GM23338 (cell line): ENCODE measurements around the gene EFNB2. TPM values are rescaled to one million over a fixed set of nuclear protein-coding genes. Genes with fewer than 3 reads are reported as not detected.

Experiments
- ATAC-seq: fragments of 200-7000 bp; cut with Tn5 transposase; 3 replicates; pipeline ENCODE4 v1.9.1; 2020
- DNase-seq: peaks from one replicate; pipeline ENCODE4 v3.0.0-alpha.2; 2015; ENCODE audit warnings: low spot score
- H2AFZ ChIP-seq: fragments of 200-600 bp; sonication (generic); 2 replicates; pipeline ENCODE4 v1.8.0; 2016; ENCODE audit warnings: antibody characterized with exemption, mild to moderate bottlenecking, moderate library complexity
- H3F3A ChIP-seq: fragments of 200-600 bp; sonication (generic); replicated peaks from 2 replicates; pipeline ENCODE4 v1.8.0; 2017; ENCODE audit warnings: antibody characterized with exemption, mixed run types, low read depth
- H3K27ac ChIP-seq: fragments of 200-600 bp; sonication (generic); 2 replicates; pipeline ENCODE4 v1.6.1; 2016; ENCODE audit warnings: low read depth
- H3K27me3 ChIP-seq: fragments of 200-600 bp; sonication (generic); 2 replicates; pipeline ENCODE4 v1.8.0; 2016; ENCODE audit warnings: mild to moderate bottlenecking, mixed run types, moderate library complexity; ENCODE audit not compliant: insufficient read depth
- H3K36me3 ChIP-seq: fragments of 200-600 bp; sonication (generic); 2 replicates; pipeline ENCODE4 v1.8.0; 2016; ENCODE audit warnings: mild to moderate bottlenecking; ENCODE audit not compliant: insufficient read depth
- H3K4me1 ChIP-seq: fragments of 200-600 bp; sonication (generic); 2 replicates; pipeline ENCODE4 v1.8.0; 2016; ENCODE audit warnings: mild to moderate bottlenecking, moderate library complexity; ENCODE audit not compliant: insufficient read depth
- H3K4me2 ChIP-seq: fragments of 200-600 bp; sonication (generic); 2 replicates; pipeline ENCODE4 v1.7.1; 2017; ENCODE audit warnings: mixed run types
- H3K4me3 ChIP-seq: fragments of 200-600 bp; sonication (generic); 2 replicates; pipeline ENCODE4 v1.6.1; 2016; ENCODE audit warnings: mixed run types
- H3K79me2 ChIP-seq: fragments of 200-600 bp; sonication (generic); replicated peaks from 2 replicates; pipeline ENCODE4 v1.8.0; 2017; ENCODE audit warnings: mild to moderate bottlenecking; ENCODE audit not compliant: insufficient read depth
- H3K9me2 ChIP-seq: fragments of 200-600 bp; sonication (generic); 2 replicates; pipeline ENCODE4 v1.8.0; 2017; ENCODE audit not compliant: insufficient read depth
- H4K20me1 ChIP-seq: fragments of 200-600 bp; sonication (generic); replicated peaks from 2 replicates; pipeline ENCODE4 v1.8.0; 2017; ENCODE audit warnings: mild to moderate bottlenecking; ENCODE audit not compliant: insufficient read depth
- H3K27ac Mint-ChIP-seq: 2 replicates; pipeline ENCODE4 v1.8.0; 2020; ENCODE audit warnings: inconsistent platforms, mild to moderate bottlenecking, moderate library complexity, mixed read lengths
- H3K27me3 Mint-ChIP-seq: 3 replicates; pipeline ENCODE4 v1.8.0; 2022; ENCODE audit warnings: low read depth, mild to moderate bottlenecking, moderate library complexity, mixed read lengths, inconsistent platforms; ENCODE audit not compliant: insufficient read depth, poor library complexity
- H3K36me3 Mint-ChIP-seq: 3 replicates; pipeline ENCODE4 v1.8.0; 2021; ENCODE audit warnings: low read depth, mild to moderate bottlenecking, inconsistent platforms, moderate library complexity, mixed read lengths
- H3K4me1 Mint-ChIP-seq: 3 replicates; pipeline ENCODE4 v1.8.0; 2020; ENCODE audit warnings: mild to moderate bottlenecking, inconsistent platforms, mixed read lengths
- H3K4me3 Mint-ChIP-seq: 3 replicates; pipeline ENCODE4 v1.8.0; 2021; ENCODE audit warnings: moderate library complexity, mild to moderate bottlenecking, inconsistent platforms, mixed read lengths
- H3K9me3 Mint-ChIP-seq: 3 replicates; pipeline ENCODE4 v1.8.0; 2020; ENCODE audit warnings: moderate library complexity, mild to moderate bottlenecking, inconsistent platforms, mixed read lengths
- CREB1 ChIP-seq: fragments of 250-450 bp; sonication (Bioruptor Pico); IDR thresholded peaks from 2 replicates; pipeline ENCODE4 v1.5.0; 2020; ENCODE audit warnings: low read depth, mild to moderate bottlenecking, moderate library complexity
- EZH2 ChIP-seq: fragments of 200-600 bp; sonication (generic); IDR thresholded peaks from one replicate; pipeline ENCODE4 v1.8.0; 2017; ENCODE audit warnings: antibody characterized with exemption, mild to moderate bottlenecking, low read depth; ENCODE audit not compliant: unreplicated experiment
- EZH2phosphoT487 ChIP-seq: fragments of 200-600 bp; sonication (generic); IDR thresholded peaks from one replicate; pipeline ENCODE4 v1.8.1; 2018; ENCODE audit warnings: antibody characterized with exemption; ENCODE audit not compliant: unreplicated experiment
- JUNB ChIP-seq: IDR thresholded peaks from one replicate; pipeline ENCODE4 v1.6.1; 2016; ENCODE audit warnings: antibody characterized with exemption; ENCODE audit not compliant: unreplicated experiment
- NANOG ChIP-seq: IDR thresholded peaks from 2 replicates; pipeline ENCODE4 v1.6.1; 2016; ENCODE audit warnings: antibody characterized with exemption, borderline replicate concordance
- POLR2AphosphoS5 ChIP-seq: IDR thresholded peaks from 2 replicates; pipeline ENCODE4 v1.6.1; 2016; ENCODE audit warnings: antibody characterized with exemption, low read depth
- STAT1 ChIP-seq: IDR thresholded peaks from one replicate; pipeline ENCODE4 v1.6.1; 2016; ENCODE audit warnings: antibody characterized with exemption; ENCODE audit not compliant: unreplicated experiment
- ZNF114 ChIP-seq: fragments of 250-450 bp; sonication (Bioruptor Pico); IDR thresholded peaks from 2 replicates; pipeline ENCODE4 v1.5.0; 2020; ENCODE audit warnings: mild to moderate bottlenecking, moderate library complexity
- ZNF331 ChIP-seq: fragments of 250-450 bp; sonication (Bioruptor Pico); IDR thresholded peaks from 2 replicates; pipeline ENCODE4 v1.5.0; 2020; ENCODE audit warnings: low read depth, mild to moderate bottlenecking, moderate library complexity
- polyA plus RNA-seq: library from polyadenylated mRNA; unstranded; fragments of >200 nt; fragmentation: Nextera tagmentation; extraction: Ambion mirVana; gene quantifications from 2 replicates; pipeline ENCODE4 v1.2.1, GENCODE V29; 2016
- total RNA-seq: library from RNA; depleted of rRNA; stranded (reverse); fragments of >200 nt; shearing (Covaris generic); gene quantifications from 2 replicates; pipeline ENCODE4 v1.2.3, GENCODE V29; 2014
- TF ChIP-seq, protein P1 (sequence below): fragments of 250-450 bp; sonication (Bioruptor Pico); IDR thresholded peaks from 2 replicates; pipeline ENCODE4 v1.5.0; 2020; ENCODE audit warnings: mild to moderate bottlenecking, moderate library complexity
- TF ChIP-seq, protein P2 (sequence below): IDR thresholded peaks from one replicate; pipeline ENCODE4 v1.6.1; 2018; ENCODE audit warnings: antibody characterized with exemption; ENCODE audit not compliant: unreplicated experiment

EFNB2 gene
- total and polyA plus RNA-seq, 2 experiments from 2014 or later: 5.7 to 10.9 TPM

DNA sequence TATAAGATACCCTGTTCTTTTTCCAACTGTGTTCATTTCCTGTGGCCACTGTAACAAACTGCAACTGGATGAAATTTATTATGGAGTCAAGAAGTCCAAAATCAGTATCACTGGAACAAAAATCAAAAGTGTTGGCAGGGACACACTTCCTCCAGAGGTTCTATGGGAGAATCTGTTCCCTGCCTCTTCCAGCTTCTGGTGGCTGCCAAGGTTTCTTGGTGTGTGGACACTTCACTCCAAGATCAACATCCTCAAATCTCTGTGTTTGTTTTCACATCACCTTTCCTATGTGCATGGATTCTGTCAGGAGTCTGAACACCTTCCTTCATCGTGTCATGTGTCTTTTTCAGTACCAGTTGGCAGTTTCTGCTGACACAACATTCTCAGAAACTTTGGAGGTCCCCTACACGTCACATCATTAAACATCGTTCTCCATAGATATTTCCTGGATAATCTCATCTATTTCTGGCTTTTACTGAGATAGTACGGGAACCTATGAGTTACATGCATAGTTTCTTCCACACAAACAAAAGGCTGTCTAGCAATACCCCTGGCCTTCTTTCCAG, 15.2 kb upstream of the EFNB2 start:
- DNase-seq: no peak
- H3K36me3 Mint-ChIP-seq: peaks cover 58% of the 10 kb centered on the region
- no peak overlapping the region for H3K27ac ChIP-seq
- no peak for ATAC-seq
- peaks cover 9% of the 10 kb centered on the region; the same call in 2 of the 3 replicates for H3K4me1 Mint-ChIP-seq
- peaks cover 38% of the 10 kb centered on the region for H3K36me3 ChIP-seq
- H2AFZ ChIP-seq: no peak overlapping the region
- no peaks in the 10 kb centered on the region for H3K9me3 Mint-ChIP-seq
- H3K27me3 Mint-ChIP-seq: no peaks in the 10 kb centered on the region
- H3K9me2 ChIP-seq: no peaks in the 10 kb centered on the region
- H3K4me1 ChIP-seq: no peaks in the 10 kb centered on the region
- no peaks in the 10 kb centered on the region for H3K27me3 ChIP-seq
- no peaks in the 10 kb centered on the region for H3F3A ChIP-seq
- no peak overlapping the region for H3K4me3 Mint-ChIP-seq
- H4K20me1 ChIP-seq: peaks cover 61% of the 10 kb centered on the region
- H3K79me2 ChIP-seq: peaks cover 100% of the 10 kb centered on the region
- no peak overlapping the region for H3K27ac Mint-ChIP-seq
- no peak overlapping the region for H3K4me3 ChIP-seq
- TF ChIP-seq ZNF114 (CRISPR knock-in tag) (no peak), EZH2phosphoT487 (no peak), POLR2AphosphoS5 (no peak)
- H3K4me2 ChIP-seq: no peak overlapping the region

DNA sequence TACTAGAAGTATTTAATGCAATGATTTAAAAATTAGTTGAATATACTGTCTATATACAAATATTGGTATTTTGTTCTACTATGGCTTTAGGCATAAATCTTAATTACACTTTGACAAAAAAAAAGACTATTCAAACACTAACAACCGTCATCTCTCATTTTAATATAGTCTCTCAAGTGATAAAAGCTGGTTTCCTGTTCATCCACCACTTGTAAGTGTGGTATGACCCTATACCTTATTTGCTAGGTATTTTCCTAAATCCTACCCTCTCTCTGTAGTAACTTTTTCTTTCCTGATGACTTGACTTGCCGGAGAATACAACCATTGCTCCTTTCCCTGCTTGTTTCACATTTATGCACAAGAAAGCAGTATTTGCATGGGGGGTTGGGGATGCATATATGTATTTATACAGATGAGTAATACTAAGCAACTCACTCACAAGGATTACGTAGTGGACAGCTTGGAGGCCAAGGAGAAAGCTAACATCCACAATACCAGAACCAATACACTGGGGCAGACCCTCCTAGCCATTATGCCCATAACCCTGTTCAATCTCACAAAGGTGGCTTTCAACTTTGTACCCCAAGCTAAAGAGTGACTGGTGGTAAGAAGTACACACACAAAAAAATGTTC, 12.7 kb upstream of the EFNB2 start:
- H3K27me3 Mint-ChIP-seq: no peaks in the 10 kb centered on the region
- Histone ChIP-seq H3K36me3 (peaks cover 34% of the 10 kb centered on the region; the same call in 1 of the 2 replicates), H4K20me1 (peaks cover 58% of the 10 kb centered on the region), H3K79me2 (peaks cover 94% of the 10 kb centered on the region), H3F3A (no peaks in the 10 kb centered on the region), H3K4me2 (no peak overlapping the region), H3K27me3 (no peaks in the 10 kb centered on the region), H3K9me2 (no peaks in the 10 kb centered on the region), H2AFZ (no peak overlapping the region), H3K4me1 (no peaks in the 10 kb centered on the region), H3K4me3 (no peak overlapping the region), H3K27ac (no peak overlapping the region)
- no peaks in the 10 kb centered on the region for H3K9me3 Mint-ChIP-seq
- H3K36me3 Mint-ChIP-seq: peaks cover 42% of the 10 kb centered on the region
- ATAC-seq (no peak), DNase-seq (no peak)
- peaks cover 9% of the 10 kb centered on the region; the same call in 2 of the 3 replicates for H3K4me1 Mint-ChIP-seq
- no peak overlapping the region for H3K27ac Mint-ChIP-seq
- no peak overlapping the region for H3K4me3 Mint-ChIP-seq
- TF ChIP-seq ZNF331 (CRISPR knock-in tag) (no peak), STAT1 (no peak), JUNB (no peak), NANOG (no peak), CREB1 (CRISPR knock-in tag) (no peak), EZH2phosphoT487 (no peak), EZH2 (no peak), POLR2AphosphoS5 (no peak)
- TF ChIP-seq, protein P1, sequence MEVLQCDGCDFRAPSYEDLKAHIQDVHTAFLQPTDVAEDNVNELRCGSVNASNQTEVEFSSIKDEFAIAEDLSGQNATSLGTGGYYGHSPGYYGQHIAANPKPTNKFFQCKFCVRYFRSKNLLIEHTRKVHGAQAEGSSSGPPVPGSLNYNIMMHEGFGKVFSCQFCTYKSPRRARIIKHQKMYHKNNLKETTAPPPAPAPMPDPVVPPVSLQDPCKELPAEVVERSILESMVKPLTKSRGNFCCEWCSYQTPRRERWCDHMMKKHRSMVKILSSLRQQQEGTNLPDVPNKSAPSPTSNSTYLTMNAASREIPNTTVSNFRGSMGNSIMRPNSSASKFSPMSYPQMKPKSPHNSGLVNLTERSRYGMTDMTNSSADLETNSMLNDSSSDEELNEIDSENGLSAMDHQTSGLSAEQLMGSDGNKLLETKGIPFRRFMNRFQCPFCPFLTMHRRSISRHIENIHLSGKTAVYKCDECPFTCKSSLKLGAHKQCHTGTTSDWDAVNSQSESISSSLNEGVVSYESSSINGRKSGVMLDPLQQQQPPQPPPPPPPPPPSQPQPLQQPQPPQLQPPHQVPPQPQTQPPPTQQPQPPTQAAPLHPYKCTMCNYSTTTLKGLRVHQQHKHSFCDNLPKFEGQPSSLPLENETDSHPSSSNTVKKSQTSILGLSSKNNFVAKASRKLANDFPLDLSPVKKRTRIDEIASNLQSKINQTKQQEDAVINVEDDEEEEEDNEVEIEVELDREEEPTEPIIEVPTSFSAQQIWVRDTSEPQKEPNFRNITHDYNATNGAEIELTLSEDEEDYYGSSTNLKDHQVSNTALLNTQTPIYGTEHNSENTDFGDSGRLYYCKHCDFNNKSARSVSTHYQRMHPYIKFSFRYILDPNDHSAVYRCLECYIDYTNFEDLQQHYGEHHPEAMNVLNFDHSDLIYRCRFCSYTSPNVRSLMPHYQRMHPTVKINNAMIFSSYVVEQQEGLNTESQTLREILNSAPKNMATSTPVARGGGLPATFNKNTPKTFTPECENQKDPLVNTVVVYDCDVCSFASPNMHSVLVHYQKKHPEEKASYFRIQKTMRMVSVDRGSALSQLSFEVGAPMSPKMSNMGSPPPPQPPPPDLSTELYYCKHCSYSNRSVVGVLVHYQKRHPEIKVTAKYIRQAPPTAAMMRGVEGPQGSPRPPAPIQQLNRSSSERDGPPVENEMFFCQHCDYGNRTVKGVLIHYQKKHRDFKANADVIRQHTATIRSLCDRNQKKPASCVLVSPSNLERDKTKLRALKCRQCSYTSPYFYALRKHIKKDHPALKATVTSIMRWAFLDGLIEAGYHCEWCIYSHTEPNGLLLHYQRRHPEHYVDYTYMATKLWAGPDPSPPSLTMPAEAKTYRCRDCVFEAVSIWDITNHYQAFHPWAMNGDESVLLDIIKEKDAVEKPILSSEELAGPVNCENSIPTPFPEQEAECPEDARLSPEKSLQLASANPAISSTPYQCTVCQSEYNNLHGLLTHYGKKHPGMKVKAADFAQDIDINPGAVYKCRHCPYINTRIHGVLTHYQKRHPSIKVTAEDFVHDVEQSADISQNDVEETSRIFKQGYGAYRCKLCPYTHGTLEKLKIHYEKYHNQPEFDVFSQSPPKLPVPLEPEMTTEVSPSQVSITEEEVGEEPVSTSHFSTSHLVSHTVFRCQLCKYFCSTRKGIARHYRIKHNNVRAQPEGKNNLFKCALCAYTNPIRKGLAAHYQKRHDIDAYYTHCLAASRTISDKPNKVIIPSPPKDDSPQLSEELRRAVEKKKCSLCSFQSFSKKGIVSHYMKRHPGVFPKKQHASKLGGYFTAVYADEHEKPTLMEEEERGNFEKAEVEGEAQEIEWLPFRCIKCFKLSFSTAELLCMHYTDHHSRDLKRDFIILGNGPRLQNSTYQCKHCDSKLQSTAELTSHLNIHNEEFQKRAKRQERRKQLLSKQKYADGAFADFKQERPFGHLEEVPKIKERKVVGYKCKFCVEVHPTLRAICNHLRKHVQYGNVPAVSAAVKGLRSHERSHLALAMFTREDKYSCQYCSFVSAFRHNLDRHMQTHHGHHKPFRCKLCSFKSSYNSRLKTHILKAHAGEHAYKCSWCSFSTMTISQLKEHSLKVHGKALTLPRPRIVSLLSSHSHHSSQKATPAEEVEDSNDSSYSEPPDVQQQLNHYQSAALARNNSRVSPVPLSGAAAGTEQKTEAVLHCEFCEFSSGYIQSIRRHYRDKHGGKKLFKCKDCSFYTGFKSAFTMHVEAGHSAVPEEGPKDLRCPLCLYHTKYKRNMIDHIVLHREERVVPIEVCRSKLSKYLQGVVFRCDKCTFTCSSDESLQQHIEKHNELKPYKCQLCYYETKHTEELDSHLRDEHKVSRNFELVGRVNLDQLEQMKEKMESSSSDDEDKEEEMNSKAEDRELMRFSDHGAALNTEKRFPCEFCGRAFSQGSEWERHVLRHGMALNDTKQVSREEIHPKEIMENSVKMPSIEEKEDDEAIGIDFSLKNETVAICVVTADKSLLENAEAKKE (CRISPR knock-in tag): no peak
- TF ChIP-seq, protein P2, sequence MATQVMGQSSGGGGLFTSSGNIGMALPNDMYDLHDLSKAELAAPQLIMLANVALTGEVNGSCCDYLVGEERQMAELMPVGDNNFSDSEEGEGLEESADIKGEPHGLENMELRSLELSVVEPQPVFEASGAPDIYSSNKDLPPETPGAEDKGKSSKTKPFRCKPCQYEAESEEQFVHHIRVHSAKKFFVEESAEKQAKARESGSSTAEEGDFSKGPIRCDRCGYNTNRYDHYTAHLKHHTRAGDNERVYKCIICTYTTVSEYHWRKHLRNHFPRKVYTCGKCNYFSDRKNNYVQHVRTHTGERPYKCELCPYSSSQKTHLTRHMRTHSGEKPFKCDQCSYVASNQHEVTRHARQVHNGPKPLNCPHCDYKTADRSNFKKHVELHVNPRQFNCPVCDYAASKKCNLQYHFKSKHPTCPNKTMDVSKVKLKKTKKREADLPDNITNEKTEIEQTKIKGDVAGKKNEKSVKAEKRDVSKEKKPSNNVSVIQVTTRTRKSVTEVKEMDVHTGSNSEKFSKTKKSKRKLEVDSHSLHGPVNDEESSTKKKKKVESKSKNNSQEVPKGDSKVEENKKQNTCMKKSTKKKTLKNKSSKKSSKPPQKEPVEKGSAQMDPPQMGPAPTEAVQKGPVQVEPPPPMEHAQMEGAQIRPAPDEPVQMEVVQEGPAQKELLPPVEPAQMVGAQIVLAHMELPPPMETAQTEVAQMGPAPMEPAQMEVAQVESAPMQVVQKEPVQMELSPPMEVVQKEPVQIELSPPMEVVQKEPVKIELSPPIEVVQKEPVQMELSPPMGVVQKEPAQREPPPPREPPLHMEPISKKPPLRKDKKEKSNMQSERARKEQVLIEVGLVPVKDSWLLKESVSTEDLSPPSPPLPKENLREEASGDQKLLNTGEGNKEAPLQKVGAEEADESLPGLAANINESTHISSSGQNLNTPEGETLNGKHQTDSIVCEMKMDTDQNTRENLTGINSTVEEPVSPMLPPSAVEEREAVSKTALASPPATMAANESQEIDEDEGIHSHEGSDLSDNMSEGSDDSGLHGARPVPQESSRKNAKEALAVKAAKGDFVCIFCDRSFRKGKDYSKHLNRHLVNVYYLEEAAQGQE: no peak
